ENCODE measurements around the gene SRRM5.
A peak's percentile ranks its signal among the peaks of the same experiment; 100 is the strongest.
"Not testable (repeated sequence)": the region's sequence is repeated elsewhere in the genome, so short reads cannot be mapped to it uniquely, and the experiment has no call there.

The SRRM5 gene

DNA sequence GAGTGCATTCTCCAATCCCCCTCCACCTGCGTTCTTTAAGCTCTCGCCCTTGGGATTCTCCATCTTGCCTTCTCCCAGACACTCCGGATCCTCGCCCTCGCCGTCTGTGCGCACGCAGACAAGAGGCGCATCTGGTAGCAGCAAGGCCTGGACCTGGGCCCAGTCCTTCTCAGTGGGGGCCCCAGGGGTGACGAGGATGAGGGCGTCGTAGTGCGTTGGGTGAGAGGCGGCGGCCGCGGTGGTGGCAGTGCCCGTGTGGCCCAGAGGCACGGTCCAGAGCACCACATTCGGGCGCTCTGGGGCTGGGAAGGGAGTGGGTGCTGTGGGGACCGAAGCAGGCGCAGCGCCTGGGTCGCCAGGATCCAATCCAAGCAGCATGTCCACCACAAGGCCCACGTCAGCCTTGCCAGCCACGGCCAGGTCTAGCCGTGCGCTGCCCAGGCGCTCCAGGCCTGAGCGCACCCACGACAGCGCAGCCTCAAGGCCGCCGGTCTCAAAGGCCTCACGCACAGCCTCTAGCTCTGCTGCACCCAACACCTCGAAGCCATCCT, 19.0 kb upstream of the SRRM5 start:
- no peak for DNase-seq

DNA sequence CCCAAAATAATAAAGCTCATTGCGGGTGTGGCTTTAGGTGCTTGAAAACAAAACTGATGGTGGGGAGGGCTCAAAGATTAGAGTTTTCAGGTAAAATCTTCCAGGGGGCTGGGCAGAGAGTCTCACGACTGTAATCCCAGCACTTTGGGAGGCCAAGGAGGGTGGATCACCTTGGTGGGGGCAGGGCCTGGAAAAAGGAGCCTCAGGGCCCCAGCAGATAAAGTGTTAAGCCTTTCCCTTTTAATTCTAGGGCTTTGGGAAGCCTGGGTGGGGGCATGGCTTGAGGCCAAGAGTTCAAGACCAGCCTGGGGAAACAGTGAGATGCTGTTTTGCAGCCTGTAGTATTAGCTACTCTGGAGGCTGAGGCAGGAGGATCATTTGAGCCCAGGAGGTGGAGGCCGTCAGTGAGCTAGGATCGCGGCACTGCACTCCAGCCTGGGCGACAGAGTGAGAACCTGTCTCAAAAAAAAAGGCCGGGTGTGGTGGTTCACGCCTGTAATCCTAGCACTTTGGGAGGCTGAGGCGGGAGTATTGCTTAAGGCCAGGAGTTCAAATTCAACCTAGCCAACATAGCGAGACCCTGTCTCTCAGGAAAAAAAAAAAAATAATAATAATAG, 17.7 kb upstream of the SRRM5 start:
- no peak for DNase-seq

DNA sequence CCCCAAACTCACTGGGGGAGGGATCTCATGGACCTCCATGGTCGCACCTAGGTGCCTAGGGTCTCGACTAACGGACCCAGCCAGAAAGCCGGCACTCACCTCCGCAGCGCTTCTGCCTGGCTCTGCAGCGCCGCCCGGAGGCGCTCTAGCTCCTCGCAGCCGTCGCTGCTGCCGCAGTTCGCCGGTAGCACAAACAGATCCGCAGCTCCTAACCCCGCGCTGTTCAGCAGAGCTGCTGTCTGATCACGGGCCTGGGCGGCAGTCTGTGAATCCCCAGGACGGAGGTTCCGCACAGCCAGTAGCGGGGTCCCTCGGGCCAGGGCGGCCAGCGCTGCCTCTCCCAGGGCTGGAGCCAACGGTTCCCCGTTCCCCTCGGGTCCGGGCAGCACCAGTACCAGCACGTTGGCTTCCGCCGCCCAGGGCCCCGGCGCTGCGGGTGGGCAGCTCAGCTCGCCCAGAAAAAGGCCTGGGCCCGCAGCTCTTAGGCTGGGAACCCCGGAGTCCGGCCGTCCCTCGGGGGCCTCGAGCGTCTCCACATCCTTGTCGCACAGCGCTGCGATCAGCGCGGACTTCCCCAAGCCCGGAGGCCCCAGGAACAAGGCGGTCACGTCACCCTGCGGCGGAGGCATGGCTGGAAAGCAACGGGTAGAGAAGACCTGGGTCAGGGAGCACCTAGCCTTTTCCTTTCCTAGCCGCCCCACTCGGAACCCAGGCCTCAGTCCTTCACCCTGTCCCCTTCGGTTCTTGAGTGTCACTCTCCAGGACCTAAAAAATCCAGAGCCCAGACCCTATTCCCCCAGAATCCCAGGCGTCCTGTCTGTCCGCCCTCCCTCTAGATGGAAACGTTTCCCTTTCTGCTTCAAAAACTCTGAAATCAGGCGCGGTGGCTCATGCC, 16.9 kb upstream of the SRRM5 start:
- peak; percentile 37 for DNase-seq

DNA sequence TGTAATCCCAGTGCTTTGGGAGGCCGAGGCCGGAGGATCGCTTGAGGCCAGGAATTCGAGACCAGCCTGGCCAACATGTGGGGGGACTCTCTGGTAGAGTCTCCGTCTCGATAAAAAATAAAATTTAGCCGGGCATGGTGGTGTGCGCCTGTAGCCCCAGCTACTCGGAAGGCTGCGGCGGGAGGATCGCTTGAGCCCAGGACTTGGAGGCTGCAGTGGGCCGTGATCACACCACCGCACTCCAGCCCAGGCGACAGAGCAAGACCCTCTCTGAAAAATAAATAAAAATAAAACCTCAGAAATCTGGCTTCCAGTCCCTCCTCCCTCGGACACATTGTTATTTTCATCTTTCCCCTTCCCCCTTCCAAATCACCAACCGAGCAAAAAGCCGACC, 16.3 kb upstream of the SRRM5 start:
- no peak for DNase-seq

DNA sequence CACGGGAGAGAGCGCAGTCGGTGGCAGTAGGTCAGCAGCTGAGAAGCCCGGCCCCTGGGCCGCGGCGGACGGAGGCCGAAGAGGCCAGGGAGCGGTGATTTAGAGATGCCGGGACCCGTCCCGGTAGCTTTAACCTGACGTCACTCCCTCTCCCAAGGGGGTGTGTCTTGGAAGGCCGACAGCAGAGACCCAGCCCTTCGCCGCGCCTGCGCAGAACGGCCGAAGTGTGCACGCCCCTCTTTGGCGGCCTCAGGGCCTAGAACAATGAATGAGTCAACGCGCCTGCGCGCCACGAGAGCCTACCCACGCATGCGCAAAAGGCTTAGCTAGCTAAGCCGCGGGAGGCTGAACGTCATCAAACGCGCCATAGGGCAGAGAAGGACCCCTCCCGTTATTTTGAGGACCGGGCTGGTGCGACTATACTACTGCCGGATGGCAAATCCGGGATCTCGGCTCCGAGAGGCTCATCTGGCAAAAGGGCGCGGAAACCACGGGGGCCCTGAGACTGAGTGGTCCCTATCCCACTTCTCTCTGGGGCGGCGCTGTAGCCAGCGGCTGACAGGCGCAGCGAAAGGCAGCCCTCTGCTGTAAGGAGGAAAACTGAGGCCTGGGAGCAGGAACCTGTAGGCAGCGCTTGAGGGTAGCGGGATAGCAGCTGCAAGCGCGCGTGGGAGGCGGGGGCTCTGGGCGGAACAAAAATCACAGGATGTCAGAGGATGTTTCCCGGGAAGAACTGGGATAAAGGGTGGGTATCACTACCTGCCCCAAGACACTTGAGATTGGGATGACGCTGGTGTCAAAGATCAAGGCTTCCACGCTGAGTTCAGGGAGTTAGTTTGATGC, 15.7 kb upstream of the SRRM5 start, which contains the start of the genes IRGQ and ZNF576:
TSS of gene IRGQ (minus strand) at position 136 of the 843 bp plus-strand sequence. CDS start 796 bp downstream, outside the sequence.
TSS of gene ZNF576 (plus strand) at position 597 of the 843 bp plus-strand sequence. CDS start 514 bp downstream, outside the sequence.
- peak; percentile 99 for DNase-seq

DNA sequence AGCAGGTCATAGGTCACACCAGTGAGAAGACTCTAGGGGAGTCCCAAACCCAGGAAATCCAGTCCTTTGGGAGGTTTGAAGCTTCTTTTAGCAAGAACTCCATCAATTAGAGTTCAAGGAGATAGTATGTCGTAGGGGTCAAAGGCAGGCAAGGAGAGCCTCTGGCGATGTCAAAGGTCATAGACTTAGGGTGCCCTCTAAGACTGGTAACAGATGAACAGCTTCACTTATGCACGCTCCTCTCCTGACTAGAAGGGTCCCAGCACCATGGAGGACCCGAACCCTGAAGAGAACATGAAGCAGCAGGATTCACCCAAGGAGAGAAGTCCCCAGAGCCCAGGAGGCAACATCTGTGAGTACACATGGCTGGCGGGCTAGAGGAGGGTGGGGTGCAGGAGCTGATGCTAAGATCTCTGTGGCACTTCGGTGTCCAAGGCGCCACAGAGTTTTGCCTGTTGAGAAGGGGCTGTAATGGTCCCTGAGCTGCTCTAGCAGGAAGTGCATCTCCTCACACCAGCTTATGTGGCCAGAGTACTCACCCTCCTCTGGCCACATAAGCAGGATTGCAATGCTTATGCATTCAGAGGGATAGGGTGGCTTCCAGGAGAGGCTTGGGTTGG, 14.9 kb upstream of the SRRM5 start:
- no peak for DNase-seq

DNA sequence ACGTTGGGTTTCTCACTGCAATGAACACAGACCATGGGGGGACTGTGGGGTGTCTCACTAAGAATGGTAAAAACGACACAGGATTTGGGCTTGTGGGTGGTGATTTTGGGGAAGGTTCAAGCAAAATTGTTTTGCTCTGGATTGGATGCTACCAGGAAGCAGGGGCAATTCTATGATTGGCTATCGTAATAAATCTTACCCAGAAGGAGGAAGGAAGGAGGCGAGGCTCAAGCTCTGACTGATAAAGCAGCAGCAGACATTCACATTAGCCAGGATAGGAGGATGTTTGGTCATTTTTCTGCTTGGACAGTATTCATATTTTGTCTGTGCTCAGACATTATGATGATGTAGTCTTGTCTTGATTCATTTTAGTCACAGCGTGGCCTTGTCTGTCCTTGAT, 14.0 kb upstream of the SRRM5 start:
- no peak for DNase-seq

- DNase-seq, result no peak
Observed at GRCh38 chr19:43598445-43599240, 13.2 kb upstream of the SRRM5 start.

- DNase-seq, result no peak
Observed at GRCh38 chr19:43599635-43600295, 12.1 kb upstream of the SRRM5 start.

DNA sequence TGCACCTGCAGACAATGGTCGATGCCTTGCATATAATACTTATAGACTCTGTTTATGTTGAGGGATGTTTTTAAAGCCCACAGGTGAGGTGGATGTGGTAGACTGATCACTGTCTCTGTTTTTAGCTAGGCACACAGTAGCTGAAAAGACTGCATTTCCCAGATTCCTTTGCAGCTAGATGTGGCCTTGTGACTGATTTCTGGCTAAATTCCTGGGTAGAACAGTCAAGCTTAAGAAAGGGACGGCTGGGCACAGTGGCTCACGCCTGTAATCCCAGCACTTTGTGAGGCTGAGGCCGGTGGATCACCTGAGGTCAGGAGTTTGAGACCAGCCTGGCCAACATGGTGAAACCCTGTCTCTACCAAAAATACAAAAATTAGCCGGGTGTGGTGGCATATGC, 11.6 kb upstream of the SRRM5 start:
- DNase-seq, result not testable (repeated sequence)

DNA sequence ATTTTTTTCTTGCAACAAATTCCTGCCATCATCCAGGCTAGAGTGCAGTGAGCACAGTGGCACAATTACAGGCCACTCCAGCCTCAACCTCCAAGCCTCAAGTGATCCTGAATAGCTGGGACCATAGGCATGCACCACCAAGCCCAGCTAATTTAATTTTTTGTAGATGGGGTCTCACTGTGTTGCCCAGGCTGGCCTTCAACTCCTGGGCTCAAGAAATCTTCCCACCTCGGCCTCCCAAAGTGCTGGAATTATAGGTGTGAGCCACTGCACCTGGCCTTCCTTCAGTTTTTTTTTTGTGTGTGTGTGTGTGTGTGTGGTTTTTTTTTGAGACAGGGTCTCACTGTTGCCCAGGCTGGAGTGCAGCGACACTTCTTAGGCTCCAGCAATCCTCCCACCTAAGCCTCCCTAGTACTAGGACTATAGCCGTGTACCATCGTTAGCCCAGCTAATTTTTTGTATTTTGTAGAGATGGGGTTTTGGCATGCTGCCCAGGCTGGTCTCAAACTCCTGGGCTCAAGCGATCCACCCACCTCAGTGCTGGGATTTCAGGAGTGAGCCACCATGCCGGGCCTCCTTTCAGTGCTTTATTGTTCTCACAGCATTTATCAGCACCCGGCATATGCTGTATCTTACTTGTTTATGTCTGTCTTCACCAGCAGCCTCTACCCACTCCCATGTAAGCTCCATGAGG, 5.9 kb upstream of the SRRM5 start:
- peak; percentile 67 for DNase-seq

DNA sequence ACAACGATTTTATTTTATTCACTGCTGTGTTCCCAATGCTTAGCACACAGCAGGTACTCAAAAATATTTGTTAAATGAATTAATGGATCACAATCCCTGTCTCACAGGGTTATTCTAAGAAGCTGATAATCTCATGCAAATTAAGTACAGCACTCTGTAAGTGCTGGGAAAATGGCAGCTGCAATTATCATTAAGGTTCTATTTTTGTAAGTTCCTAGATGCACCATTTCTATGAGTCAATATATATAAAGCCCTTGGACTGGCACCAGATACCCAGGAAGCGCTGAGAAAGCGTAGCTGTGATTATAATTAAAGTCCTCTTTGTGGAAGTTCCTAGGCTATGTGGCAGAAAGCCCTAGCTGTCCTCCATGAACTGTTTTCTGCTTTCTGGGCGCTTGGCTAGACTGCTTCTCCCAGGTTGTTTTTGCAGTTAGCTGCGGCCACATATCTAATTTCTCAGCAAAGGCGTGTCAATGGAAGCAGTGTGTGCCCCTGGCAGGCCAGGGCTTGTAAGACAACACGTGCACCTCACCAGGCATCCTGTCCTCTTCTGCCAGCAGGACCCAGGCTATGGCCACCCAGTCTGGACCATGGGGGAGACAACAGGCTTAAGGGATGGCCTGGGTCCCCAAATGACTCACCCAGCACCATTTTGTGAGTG, 5.2 kb upstream of the SRRM5 start:
- peak; percentile 33 for DNase-seq

DNA sequence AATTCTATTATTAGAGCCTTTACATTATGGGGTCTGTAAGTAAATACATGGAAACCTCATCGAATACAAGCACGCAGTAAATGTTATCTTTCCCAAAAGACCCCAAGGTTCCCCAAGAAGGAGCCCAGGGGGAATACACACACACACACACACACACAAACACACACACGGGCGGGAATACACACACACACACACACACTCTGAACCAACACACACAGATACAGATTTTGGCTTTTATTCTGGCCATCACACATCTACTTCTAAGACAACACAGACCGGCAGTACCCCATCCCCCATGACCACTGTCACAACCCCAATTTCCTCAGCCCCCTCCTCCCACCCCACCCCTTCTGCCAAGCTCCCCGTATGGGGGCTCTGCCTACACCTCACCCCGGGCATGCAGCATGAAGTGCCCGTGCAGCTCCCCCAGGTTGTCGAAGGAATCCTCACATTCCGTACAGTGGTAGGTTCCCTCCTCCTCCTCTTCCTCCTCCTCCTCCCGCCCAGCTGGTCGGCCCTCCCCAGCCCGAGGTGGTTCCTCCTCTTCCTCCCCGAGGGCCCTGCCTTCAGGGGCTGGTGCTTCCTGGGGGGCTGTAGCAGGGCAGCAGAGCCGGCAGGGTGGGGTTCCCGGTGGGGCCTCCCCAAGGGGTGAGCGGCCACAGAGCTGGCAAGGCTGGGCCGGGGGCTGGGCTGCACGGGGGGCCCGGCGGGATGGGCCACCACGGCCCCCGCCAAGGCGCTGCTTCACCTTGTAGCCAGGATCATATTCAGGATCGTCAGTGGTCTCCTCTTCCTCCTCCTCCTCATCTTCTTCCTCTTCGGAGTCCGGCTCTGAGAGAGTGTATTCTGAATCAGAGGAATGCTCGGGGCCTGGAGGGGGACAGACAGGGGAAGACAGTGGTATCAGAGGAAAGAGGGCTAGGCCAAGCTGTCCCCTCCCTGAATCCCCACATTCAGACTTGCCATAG, 4.4 kb upstream of the SRRM5 start:
- no peak for DNase-seq

DNA sequence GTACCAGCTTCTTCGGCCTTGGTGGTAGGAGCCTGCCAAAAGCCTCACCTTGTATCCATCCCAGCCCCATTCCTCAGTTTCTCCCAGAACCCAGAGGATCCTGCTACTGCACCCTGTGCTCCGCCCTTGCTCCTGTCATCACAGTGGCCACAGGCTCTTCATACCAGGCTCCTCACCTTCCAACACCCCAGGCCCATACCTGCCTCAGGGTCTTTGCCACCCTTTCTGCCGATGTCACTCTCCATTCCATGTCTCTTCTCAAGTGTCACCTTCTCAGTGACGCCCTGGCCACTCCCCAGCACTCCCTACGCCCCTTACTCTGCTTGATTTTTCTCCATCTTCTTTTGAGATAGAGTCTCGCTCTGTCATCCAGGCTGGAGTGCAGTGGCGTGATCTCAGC, 2.0 kb upstream of the SRRM5 start:
- no peak for DNase-seq

DNA sequence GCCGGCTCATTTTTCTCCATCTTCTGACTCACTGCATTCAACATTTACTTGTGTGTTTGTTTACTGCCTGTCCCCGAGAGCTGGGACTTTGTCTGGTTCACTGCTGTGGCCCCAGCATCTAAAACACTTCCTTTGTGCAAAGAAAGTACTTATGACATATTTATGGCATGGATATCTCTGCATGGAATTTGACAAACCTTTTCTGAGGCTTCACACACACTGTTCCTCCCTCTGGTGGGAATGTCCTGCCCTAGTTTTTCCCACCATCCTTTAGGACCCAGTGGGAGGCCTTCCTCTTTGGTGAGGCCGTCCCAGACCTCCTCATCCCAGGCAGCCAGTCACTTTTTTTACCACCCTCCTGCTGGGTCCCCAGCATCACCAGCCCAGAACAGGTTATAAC, 1.4 kb upstream of the SRRM5 start:
- DNase-seq, result no peak

GRCh38 chr19:43612374-43612773, 486 bp downstream of the SRRM5 start:
- DNase-seq, result no peak

GRCh38 chr19:43616306-43616705, 4.4 kb downstream of the SRRM5 start:
- no peak for DNase-seq

- DNase-seq, result no peak
Observed at GRCh38 chr19:43616954-43617353, 5.1 kb downstream of the SRRM5 start.

GRCh38 chr19:43618921-43619261, 7.0 kb downstream of the SRRM5 start:
- peak; percentile 34 for DNase-seq
